COR-L47 (cell line): ENCODE measurements around the gene SMG9.
"Not testable (repeated sequence)": the region's sequence is repeated elsewhere in the genome, so short reads cannot be mapped to it uniquely, and the experiment has no call there.

ENCODE experiments used
- DNase-seq: peaks from one replicate; lab custom pipeline; 2025; lab: John Stamatoyannopoulos, UW

SMG9 gene

GRCh38 chr19:43779820-43780219, 25.1 kb upstream of the SMG9 start:
- no peak for DNase-seq

- no peak for DNase-seq
Observed at GRCh38 chr19:43779147-43779819, 24.5 kb upstream of the SMG9 start.

DNA sequence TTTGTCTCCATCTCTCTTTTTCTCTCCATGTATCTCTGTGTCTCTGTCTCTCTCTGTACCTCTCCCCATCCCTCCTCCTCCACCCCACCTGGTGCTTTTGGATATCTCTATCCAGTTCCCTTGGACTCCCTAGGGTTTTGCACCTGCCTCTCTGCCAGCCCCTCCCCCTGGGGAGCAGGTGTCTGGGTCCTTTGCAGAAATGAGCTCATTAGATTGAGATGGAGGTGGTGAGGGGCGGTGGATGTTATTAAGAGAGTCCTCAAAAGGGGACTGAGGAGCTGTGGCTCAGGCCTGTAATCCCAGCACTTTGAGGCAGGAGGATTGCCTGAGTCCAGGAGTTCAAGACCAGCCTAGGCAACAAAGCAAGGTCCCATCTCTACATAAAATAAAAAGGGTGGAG, 23.9 kb upstream of the SMG9 start:
- peak; percentile 93 for DNase-seq

DNA sequence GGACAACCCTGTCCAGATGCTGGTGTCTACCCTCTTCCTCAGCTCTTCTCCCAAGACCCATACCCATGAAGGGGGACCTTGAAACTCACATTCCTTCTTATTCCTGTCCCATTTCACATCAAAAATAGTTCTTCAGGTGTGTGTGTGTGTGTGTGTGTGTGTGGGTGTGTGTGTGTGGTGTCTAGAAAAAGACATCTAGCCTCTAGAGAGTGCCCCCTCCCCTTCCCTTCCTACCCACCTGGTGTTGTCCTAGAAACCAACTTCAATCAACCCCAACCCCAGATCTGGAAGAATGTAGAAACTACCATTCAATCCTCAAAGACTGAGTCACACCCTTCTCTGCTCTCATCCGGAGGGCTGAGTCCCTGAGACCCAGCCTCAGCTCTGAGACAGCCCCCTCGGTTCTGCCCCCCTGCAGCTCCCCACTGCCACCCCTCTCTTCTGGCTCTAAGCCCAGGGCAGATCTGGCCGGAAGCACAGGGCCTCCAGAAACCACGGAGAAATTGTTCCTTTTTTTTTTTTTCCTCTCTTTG, 22.5 kb upstream of the SMG9 start:
- peak; percentile 83 for DNase-seq

DNA sequence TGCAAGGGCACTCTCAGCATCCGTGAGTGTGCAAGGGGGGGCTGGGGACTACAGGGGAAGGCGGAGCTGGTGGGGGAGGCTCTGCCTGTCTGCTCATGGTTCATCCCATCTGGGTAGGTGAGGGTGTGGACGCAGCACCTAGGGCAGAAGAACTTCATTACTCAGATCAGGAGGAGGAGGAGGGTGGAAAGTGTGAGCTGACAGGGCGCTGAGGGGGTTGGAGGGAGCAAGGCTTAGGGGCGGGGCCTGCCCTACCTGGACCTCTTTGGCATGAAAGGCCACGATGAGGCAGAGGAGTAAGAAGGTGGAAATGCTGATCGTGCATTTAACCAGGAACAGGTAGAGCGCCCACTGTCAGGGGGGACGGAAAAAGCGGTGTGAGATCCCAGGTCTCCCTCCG, 21.5 kb upstream of the SMG9 start:
- DNase-seq, result no peak

DNA sequence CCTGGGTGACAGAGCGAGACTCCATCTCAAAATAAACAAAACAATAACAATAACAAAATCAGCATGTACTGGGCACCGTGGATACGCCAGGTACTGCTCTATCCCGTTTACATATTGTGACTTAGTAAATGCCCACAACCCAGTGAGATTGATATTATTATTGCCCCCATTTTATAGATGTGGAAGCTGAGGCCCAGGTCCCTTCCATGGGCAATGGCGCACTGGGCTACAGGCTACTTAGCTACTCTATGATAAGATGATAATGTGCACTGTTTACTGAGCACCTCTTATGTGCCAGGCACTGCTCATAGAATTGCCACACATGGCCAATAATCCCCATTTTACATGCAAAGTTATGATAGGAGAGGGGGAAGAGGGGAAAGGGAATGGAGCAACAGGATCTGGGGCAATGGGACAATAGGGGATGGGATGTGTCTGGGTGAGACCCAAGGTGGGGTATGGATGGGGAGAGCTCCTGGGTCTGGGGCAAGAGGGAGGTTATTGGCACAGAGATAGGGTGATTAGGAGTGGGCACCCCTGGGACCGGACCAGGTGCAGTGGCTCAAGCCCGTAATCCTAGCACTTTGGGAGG, 20.6 kb upstream of the SMG9 start:
- no peak for DNase-seq

GRCh38 chr19:43774940-43775258, 20.1 kb upstream of the SMG9 start:
- DNase-seq, result not testable (repeated sequence)

DNA sequence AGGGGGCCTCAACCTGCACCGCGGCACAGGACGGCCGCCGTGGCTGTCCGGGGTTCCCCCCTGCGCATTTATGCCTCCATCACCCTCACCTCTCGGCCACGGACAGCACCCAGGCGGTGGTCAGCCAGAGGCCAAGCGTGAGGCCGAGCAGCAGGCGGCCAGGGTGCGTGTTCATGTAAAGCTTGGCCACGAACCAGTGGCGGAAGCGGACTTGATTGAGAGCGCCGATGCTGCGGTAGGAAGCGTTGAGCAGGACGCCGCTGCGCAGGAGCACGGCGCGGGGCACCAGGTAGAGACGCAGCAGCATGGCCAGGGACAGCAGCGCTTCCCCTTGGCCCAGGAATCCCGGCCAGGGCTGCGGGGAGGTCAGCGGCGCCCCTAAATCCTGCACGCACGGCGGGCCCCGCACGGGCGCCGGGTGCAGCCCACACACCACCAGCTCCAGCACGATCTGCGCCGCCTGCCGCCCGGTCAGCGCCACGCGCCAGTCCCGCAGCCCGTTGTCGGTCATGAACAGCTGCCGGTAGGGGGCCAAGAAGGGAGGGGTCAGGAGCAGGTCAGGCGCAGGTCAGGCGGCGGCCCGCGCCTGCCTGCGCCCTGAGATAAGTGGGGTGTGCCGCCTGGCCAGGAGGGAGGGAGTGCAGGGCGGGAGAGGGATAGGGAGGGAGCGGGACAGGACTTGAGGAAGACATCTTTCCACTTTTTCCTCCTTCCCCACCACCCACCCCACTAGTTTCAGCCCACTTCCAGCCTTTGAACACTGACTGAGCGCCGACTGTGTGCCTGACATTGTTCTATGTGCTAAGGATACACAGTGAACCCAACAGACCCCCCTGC, 19.6 kb upstream of the SMG9 start:
- DNase-seq, result no peak

- no peak for DNase-seq
Observed at GRCh38 chr19:43773725-43774102, 19.0 kb upstream of the SMG9 start.

- DNase-seq, result no peak
Observed at GRCh38 chr19:43769256-43769655, 14.5 kb upstream of the SMG9 start.

GRCh38 chr19:43768273-43769050, 13.7 kb upstream of the SMG9 start:
- DNase-seq, result no peak

DNA sequence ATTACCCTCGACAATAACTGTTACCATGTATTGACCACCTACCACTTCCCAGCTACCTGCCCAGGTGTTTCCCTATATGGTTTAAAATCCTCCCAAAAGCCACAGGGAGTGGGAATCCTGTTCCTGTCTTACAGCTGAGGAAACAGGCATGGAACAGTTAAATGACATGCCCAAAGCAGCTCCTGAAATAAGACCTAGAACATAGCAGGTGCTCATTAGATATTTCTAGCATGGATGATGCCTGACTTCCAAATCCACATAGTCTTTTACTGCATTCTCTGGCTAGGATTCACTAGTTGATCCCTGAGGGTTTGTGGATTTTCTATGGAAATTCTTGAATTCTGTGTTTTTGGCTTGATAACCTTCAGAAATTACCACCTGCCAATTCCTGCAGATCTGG, 13.1 kb upstream of the SMG9 start:
- DNase-seq, result no peak

DNA sequence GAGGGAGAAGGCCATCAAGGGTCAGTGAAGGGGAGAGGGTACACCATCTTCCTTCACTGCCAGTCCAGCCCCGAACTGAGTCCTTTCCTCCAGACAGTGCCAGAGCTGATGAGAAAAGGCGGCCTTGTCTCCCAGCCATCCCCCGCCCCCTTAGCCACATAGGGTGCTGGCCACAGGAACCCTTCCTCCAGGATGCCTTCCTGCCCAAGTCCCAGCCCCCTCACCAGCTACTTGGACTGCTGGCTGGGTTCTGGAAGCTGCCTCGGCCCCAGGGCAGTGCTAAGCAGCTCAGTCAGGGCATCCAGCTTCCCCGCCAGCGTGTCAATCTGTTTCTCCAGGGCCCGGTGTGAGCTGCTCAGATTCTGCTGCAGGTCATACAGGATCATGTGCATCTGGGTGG, 12.6 kb upstream of the SMG9 start:
- no peak for DNase-seq

DNA sequence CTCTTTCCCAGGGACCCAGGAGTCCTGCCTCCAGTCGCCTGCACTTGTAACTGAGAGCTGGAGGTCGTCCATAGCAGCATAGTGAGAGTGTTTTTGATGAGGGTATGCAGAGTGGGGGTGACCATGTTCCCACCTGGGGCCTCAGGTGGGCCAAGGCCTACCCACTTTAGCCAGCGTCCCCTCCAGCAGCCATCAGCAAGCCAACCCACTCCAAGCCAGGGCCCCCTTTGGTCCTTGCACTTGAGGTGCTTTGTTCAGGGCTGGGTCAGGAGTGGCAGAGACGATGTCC, 11.9 kb upstream of the SMG9 start:
- no peak for DNase-seq

GRCh38 chr19:43765109-43765876, 10.5 kb upstream of the SMG9 start:
- no peak for DNase-seq

DNA sequence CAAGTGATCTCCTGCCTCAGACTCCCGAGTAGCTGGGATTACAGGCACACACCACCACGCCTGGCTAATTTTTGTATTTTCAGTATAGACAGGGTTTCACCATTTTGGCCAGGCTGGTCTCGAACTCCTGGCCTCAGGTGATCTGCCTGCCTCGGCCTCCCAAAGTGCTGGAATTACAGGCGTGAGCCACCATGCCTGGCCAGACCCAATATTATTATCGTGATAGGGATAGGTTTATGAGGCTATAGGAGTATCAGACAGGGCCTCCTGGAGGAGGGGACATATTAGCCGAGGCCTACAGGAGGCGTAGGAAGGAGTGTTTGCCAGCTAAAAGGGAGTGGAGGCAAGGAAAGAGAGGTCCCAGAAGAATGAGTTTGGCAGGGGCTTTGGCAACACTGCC, 9.9 kb upstream of the SMG9 start:
- DNase-seq, result not testable (repeated sequence)

DNA sequence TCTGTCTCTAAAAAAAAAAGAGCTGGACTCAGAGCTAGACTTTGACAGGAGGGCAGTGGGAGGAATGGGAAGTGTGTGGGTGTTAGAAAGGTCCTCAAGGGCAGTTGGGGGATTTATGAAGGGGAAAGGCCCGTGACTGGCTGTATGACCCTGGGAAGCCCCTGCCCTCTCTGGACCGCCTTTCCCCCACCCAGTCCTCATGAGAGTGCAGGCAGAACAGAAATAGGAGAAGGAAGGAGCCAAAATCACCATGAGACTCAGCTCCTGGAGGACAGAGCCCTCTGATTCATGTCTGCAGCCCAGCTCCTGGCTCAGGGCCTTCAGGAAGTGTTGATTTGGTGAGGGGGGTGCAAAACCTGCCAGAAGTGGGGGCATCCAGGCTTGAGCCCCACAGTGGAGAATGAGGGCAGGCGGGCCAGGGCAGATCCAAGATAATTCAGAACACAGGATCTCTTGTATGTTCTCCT, 8.7 kb upstream of the SMG9 start:
- DNase-seq, result no peak

DNA sequence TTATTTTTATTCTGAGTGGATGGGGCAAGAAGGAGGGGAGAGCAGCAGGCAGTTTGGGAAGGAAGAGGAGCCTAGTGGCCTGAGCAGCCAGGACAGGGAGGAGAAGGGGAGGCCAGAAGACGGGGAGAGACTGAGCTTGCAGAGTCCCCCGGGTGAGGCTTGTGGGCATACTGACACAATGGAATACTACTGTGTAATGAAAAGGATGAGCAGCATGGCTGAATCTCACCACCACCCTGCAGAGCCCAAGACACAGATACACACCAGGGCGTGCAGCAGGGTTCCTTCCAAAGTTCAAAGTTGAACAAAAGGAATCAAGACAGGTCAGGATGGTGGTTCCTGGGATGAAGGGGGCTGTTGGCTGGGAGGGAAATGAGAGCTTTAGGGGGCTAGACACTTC, 8.1 kb upstream of the SMG9 start:
- no peak for DNase-seq

- DNase-seq, result no peak
Observed at GRCh38 chr19:43760941-43761340, 6.2 kb upstream of the SMG9 start.

DNA sequence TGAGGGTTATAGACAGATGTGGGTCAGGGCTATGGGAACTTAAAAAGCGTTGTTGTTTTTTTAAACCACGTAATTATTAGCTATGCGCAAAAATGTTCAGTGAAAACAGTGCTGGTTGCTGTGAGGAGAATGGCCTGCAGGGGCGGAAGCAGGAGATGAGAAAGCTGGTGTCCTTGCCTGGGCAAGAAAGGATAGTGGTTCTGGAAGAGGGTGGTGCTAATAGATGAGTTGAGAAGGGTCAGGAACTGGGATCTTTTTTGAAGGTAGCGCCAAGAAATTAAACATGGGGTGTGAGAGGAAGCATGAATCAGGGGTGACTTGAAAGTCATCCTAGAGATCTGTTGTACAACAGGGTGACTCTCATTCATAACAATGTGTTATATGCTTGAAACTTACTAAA, 4.8 kb upstream of the SMG9 start:
- no peak for DNase-seq

GRCh38 chr19:43755256-43755801, 567 bp upstream of the SMG9 start:
- DNase-seq, result peak; percentile 87

GRCh38 chr19:43754253-43754502, 584 bp downstream of the SMG9 start:
- DNase-seq, result no peak
